HG02840 (cell line): Measurements from ENCODE around the gene LMX1A.

Experiments used
- ATAC-seq: cut with Tn5 transposase; IDR thresholded peaks from one replicate; pipeline ENCODE4 v1.9.1; 2021; ENCODE audit warnings: mild to moderate bottlenecking, moderate library complexity, moderate number of reproducible peaks; ENCODE audit not compliant: unreplicated experiment, low FRiP score

LMX1A gene

DNA sequence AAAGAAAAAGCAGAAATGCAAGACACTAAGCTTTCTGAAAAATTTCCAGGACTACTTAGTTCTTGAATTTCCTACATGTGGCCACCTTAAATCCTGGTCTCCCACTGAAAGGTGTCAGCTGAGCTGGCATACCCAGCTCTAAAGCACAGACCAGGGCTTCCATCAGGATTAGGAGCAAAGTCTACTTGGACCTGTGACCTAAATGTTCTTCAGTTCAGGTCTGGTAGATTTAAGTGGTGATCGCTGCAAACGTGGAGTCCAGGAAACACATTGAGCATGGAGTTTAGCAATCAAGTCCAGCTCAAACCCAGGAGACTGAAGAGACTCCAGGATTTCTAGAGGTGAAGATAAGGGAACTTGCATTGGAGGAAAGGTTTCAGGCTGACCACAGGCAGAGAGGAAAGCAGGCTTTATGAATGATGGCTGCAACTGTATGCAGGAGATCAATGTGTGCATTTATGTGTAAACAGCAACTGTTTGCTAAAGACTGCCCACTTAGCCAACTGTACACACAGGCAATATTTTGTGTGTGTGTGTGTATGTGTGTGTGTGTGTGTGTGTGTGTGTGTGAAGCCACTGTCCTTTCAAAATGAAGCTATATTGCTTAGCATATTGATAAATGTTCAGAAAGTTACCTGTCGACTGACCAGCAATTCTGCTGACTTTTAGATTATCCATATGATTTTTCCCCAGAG is 75.2 kb downstream of the LMX1A start:
- no peak for ATAC-seq

DNA sequence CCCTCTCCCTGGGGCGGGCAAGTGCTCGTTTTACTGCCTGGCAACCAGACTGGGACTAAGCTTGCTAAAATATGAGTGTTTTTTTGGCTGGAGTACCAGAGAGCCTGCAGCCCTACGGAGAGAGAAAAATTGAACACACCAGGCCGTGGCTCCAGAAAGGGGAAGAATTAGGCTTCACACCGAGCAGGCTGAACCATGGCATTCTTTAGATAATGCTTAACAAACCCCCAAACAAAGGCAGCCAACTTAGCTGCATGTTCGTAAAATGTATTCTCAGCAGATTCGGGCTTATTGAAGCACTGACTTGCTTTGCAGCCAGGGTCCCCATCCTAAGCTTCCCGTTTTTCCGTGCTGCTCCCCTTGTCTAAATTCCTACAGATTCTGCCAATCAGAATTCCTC is 76.6 kb downstream of the LMX1A start:
- no peak for ATAC-seq

DNA sequence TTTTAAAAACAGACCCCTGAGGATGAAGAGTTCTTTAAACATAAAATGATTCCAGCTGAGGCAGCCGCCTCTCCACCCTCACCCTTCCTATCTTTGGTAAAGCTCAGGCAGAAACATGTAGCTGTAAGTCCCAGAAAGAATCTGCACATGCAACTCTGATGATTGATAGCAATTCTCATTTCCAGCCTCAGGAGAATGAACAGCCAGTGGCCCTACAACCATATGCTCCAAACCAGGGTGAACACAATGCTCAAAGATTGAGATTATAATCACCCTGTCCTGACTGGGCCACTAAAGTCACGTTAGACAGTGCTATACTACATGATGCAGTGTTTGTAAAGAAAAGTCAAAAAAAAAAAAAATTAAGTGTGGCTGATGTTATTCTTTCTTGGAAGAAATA is 80.2 kb downstream of the LMX1A start:
- no peak for ATAC-seq

DNA sequence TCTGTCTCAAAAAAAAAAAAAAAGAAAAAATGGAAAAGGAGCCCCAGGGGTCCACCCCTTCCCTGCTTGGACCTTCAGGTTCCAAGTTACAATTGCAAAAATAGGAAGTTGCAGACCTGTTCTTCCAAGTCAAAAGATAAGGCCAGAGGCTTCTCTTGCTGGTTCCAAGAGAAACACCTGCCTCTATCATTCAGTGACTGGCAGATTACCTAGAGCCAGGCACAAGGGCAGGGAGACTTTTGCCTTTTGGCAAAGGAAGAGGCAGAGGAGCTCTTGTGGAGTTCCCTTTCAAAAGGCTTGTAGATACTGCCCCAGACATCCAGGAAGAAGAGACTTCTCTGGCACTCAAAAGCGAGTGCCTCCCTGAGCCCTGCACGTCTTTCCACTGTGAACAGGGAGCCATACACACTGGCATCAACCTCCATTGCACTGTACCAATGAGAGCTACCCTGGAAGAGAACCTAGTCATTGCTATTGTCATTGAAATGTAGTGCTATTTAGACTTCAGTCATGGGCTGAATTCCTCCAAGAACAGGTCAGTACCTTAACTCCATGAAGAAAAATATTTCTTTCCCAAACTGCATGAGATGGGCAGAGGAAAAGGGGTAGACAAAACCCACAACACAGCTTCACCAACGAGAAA is 91.2 kb downstream of the LMX1A start:
- ATAC-seq: no peak

DNA sequence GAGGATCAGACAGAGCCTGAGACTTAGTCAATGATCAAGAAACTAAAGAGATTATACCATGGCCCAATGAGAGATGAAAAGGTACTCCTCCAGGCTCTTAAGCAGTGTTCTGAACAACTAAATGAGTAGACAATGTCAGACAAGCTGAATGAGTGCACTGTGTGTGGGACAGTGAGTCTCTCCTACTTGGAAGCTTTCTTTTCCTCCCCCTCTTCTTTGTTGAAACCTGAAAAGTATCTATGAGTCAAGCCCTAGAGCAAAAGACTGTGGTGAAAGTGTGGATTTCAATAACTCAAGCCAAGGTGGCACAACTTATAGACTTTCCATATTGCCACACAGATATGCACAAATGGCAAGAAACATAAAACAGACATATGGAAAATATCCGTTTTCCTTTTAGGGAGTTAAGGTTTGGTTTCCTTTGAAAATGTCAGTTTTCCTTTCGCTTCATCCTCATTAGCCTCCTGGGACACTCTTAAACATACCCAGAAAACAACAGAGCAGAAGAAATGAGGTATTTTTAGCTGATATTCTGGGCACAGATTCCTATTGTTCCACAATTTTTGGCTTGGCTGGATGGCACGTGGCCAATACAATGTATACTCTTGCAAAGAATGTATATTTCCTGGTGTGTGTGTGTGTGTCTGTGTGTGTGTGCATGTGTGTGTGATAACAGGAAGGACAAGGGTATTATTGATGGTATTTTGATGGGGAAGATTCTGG is 96.6 kb downstream of the LMX1A start:
- ATAC-seq: no peak

DNA sequence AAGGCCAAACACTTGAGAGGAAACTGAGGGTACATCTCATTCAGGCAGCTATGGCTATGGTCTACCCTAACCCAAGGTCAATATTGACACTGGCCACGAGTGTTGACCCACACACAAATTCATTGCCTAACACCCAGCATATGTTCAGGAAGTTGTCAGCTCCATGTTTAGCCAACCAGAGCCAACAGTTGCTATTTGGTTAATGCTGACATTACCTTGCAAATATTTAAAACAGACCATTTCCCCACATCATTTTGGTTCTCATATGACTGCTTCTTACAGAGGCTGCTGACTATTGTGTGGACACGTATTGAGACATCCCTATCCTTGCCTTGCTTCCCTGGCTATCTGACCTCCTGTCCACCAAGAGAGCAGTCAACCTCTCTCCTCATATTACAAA is 97.3 kb downstream of the LMX1A start:
- no peak for ATAC-seq

DNA sequence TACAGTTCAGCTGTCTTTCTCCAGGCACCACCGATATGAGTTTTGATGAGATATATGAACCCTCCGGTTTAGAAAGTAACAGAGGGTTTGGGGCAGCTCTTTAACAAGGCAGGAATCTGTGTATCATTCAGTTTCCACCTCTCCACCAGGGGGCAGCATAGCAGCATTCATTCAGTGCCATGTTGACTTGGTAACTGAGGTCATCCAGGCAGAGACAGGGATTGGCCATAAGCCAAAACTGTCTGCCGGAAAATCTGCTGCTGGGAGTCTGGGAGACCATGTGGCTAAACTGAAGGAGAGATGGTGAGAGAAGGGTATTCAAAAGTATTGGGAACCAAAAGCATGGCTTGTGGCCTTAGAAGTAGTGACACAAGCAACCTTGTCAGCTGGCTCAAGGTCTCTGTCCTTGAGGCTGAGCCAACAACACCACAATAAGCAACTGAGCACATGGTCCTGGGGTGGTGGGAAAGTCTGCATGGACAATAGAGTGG is 98.5 kb downstream of the LMX1A start:
- ATAC-seq: no peak

DNA sequence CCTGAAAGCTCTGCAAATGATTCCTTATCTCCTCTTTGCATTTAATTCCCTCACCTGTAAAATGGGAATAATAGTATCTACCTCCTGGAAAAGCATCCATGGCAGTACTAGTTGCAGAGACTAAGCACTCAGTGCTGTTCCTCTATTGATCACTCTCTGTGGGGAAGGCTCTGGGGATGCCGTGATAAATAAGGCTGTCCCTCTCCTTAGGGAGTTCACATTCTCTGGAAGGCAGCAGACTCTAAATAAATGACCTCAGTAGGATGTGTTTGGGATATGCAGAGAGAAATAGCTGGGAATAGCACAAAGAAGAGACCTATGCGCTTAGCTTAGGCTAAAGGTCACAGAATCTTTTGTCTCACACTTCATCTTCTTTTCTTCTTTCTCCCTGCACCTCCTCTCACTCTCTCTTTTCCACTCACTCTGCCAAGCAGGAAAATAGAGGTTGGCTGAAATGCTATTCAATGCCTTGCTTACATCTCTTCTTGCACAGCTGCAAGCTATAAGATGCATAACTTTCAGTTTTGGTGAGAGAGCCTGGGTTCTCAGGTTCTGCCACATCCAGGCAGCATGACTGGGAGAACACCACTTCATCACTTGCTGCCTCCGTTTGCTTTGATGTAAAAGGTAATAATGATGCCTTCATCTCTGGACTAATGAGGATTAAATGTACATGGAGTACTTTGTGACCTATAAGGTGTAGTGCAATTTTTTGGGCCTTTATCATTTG is 101.5 kb downstream of the LMX1A start:
- ATAC-seq: no peak

DNA sequence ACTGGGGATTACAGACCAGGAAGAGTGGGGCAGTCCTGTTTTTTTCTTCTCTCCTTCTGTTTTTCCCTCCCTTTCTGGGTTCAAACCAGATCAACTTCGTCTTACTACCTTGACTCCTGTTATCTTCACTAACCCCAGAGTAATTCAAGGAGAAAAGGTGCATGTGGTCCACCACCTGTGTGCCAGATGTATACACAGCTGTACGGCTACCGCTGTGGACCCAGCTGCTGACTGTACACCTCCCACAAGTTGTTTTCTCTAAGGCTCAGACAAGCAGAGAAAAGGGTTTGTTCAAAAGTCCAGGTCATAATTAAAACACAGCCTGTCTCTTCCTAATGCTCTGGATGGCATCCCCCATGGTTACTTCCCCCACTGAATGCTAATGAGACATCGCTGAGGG is 102.1 kb downstream of the LMX1A start:
- no peak for ATAC-seq

DNA sequence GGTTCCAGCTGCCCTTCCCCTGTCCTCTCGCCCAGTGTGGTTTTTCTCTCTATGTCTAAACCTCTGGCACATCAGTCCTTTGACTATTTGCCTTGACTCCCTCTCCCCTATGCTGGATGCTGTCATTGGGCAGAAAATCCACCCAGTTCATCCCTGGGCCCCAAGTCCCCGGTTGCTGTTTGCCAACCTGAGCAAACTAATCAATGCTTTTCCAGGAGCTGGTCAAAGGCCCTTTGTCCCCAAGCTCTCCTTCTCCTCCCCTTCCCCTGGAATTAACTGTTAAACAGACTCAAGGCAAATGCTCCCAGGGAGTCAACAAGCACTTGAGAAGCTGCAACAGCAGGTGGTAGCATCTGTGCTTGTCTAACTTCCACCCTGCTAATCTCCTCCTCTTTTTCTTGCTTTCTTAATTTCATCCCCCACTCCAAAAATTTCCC is 102.7 kb downstream of the LMX1A start:
- no peak for ATAC-seq

DNA sequence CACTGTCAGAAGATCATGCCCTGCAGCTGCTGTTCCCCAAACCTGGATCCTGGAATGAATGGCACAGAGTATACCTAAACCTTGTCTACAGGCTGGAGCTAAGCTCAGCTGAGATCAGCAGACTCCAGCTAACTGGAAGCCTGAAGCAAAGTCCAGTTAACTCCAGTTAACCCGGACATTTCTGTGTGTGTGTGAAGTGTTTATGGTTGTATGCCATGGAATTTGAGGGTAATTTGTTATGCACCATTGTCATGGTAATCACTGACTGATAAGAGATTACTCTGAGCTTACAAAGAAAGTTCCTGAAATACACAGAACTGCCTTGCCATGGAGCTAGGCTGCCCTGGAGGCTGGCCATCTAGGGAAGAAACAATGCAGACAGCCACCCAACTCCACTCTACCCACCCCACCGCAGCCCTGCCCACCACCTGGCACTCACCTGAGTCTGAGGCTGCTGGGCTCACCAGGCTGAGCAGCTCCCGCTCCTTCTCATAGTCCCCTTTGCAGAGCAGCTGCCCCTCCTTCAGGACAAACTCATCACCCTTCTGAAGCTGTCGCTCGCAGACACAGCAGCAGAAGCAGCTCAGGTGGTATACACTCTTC is 107.4 kb downstream of the LMX1A start:
- ATAC-seq: no peak

DNA sequence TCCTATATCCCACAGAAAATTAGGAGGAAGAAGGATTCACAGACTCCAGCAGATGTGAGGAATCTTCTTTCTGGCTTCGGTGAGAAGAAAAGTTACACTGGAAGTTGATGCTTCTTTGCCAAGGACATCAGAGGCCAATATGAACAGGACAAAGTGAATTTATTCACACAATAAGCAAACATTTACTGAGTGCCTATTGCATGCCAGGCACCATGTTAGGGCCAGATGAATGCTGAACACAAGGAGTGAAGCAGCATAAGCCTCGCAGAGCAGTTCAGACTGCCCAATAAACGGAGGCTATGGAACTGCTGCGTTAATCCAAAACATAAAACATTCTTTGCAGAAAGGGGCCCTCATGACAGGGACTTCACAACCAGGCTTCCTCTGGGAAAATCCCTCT is 114.6 kb downstream of the LMX1A start:
- ATAC-seq: no peak

DNA sequence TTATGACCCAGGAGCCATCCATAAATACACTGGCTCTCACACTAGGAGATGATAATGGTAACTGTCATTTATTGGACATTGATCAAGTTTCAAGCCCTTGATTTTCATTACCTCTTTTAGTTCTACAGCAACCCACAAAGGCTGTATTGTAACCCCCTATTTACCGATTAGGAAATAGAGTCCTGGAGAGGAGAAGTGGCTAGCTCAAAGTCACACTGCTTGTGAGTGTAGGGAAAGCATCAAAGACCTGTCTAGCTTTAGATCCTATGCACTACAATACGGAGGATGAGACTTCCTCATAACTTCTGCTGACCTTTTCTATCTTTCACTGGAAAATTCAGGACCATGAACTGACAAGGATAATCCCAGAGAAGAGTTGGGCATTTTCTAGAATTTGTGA is 115.2 kb downstream of the LMX1A start:
- no peak for ATAC-seq

DNA sequence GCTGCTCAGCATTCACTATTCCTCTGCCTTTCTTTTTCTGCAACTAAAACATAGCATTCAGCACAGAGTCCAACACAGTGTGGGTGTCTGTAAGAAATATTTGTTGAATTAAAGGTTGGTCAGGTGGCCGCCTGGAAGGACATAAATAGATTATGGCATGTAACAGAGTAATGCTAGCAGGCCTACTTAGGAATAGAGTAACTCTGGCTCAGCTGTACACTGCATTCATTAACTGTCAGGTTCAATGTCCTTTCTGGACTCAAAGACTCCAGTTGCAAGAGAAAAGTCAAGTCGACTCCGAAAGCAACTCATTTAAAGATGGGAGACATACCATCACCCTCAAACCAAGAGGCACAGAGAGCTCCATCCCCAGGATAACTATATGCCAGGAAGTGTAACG is 116.0 kb downstream of the LMX1A start:
- no peak for ATAC-seq

DNA sequence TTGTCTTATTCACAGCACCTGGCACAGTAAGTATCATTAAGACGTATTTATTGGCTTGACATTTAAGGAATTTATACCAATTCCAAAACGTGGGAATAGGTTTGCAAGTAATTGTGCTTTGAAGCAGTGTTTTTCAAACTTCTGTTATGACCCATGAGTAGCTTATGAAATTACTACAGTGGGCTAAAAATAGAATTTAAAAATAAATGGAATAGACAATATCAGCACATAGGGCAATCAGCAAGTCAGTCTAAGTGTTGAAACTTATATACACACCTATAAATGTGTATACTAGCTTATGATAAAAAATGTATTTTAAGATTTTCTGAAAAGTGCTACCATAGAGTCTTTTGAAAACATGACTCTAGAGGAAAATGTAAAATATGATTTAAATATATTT is 116.6 kb downstream of the LMX1A start:
- no peak for ATAC-seq

DNA sequence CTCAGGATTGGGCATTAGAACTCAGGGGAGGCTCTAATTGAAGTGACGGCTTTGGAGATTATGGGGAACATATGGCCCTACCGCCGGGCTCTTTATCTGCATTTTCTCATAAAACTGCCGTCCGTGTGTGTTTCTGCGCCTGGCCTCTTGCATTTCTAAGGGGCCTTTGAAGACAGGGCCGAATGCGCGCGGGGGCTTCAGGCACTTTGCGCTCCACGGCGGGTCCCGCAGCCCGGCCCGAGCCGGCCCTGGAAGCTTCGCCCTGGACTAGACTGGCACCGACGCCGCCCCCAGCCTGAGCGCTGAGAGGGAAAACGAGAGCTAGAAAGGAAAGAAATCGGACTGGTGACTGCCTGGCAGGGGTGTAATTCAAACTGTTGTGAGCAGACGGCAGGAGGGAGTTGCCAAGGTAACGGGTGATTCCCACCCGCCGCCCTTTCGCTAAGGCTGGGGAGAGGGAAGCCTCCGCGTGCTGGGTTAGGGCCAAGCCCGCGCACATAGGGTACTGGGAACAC is 120.7 kb downstream of the LMX1A start:
- ATAC-seq: no peak

DNA sequence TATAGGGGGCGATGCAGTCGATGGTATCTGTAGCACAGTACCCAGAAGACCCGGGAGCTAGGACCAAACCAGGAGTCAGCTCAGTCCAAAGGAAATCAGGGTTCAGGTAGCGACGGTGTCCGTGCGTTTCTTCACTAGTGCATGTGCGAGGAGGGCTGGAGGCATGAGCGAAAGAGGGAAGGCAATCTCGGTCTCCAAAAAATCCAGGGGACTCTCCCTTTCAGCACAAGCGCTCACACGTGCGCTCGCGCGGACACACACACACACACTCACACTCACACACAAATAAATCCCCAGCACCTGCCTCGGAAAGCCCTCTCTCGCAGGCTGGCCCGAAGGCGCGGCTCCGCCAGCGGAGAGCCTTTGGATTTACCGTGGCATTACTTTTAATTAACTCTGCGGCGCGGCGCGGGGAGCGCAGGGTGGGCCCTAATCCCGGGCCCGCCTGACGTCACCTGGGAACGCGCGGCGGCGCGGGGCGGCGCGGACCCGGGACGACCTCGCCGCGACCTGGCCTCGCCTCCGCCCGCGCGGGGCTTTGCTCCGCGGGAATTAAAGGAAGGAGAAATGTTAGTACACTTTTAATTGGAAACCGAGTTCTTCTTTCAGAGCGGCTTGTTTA is 121.2 kb downstream of the LMX1A start:
- no peak for ATAC-seq

DNA sequence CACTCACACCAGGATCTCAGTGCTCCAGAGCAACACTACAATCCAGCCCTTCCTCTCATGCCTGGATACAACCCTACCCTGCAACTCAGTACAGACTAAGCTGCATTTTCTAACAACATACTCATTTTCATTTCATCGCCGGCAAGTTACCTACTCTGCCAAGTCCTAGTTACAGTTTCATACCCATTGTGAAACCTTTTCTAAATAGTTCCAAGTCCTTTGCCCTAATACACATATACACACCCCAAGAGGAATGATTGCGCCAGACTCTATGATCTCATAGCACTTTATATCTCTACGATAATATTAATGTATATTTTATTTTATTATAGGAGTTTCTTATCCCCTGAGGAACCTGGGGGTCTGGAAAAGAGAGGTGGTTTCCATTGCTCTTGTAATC is 122.4 kb downstream of the LMX1A start:
- ATAC-seq: no peak

DNA sequence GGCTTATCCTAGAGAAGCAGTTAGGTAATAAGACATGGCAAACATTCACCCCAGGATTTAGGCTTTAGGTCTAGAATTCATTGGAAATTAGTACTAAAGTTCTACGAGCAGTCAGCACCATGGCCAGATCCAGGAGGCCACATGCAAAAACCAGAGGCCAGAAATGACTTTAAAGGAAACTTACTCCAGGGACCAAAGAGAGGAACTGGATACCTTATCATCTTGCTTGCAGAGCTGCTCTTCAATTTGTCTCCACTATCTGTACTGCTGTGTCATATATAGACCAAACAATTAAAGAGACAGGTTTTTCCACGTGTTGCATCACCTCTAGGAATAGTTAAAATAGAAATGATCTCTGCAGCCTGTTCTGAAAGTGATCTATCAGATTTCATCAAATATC is 127.8 kb downstream of the LMX1A start:
- no peak for ATAC-seq

DNA sequence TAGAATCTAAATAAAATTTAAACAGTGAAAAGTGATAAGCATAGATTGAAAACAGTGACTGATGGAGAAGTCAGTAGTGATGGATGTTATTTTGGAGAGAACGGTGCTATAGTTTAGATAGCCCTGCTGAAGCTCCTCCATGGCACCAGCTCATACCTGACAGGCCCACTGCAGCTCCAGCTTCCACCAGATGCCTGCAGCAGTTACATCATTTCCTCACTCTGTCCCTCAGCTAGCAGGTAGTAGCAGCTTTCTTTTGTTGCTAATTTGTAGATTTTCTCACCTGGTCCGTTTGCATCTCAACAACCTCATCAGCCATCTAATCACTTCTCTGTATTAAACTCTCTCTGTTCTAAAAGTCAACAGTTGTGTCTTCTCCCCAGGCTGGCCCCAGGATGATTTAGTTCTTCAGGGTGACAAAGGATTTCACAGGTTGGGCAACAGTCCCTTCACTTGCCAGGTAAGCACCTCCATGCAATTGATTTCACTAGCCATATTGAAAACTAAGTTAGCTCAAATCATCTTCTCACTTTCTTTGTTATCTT is 128.3 kb downstream of the LMX1A start:
- no peak for ATAC-seq
